ENCODE data around the gene PLCB1. TPM values are rescaled to one million over a fixed set of nuclear protein-coding genes. Genes with fewer than 3 reads are reported as not detected.

Gene PLCB1
- total and polyA plus RNA-seq, 4 donors: 1.6 to 43.8 (median 6.1) TPM

GRCh38 chr20:8361006-8361652 lies 229.1 kb downstream of the PLCB1 start:
- H3K27ac ChIP-seq (ENCODE audit: low read depth in 1 of 2, low read length in 1 of 2): no peak overlapping the region

GRCh38 chr20:8361779-8362178 lies 229.7 kb downstream of the PLCB1 start:
- no peaks in the 10 kb centered on the region for H3K27me3 ChIP-seq (ENCODE audit: control insufficient read depth in 3 of 3, insufficient read depth in 3 of 3, low read length in 2 of 3)
- no peak overlapping the region for H3K4me3 ChIP-seq
- DNase-seq (no peak), ATAC-seq (ENCODE audit: insufficient read depth, low FRiP score) (no peak)
- H3K4me1 ChIP-seq (ENCODE audit: control insufficient read depth in 5 of 5, insufficient read depth in 5 of 5, low read length in 5 of 5): no peaks in the 10 kb centered on the region
- no peak overlapping the region for H3K9ac ChIP-seq (ENCODE audit: insufficient read depth in 1 of 2, low read length in 2 of 2)
- no peaks in the 10 kb centered on the region for H3K36me3 ChIP-seq (ENCODE audit: control insufficient read depth in 4 of 4, insufficient read depth in 4 of 4, low read length in 4 of 4)
- H3K27ac ChIP-seq (ENCODE audit: low read depth in 1 of 2, low read length in 1 of 2): no peak overlapping the region
- no peak for TF ChIP-seq CTCF (IDR thresholded peaks at IDR 0.05; ENCODE audit: control extremely low read depth, extremely low read depth)
- H3K9me3 ChIP-seq (ENCODE audit: control insufficient read depth in 4 of 4, insufficient read depth in 3 of 4, low read length in 3 of 4): no peaks in the 10 kb centered on the region

More at GRCh38 chr20:8361006-8361652, 229.1 kb downstream of the PLCB1 start:
- WGBS, 2 donors: 53 to 68% methylated on average over 5 of the region's 5 CpGs
- peak; percentile 27 for ATAC-seq (ENCODE audit: insufficient read depth, low FRiP score)
- Histone ChIP-seq H3K9ac (ENCODE audit: insufficient read depth in 1 of 2, low read length in 2 of 2) (no peak overlapping the region), H3K9me3 (ENCODE audit: control insufficient read depth in 4 of 4, insufficient read depth in 3 of 4, low read length in 3 of 4) (no peaks in the 10 kb centered on the region), H3K36me3 (ENCODE audit: control insufficient read depth in 4 of 4, insufficient read depth in 4 of 4, low read length in 4 of 4) (no peaks in the 10 kb centered on the region), H3K4me3 (no peak overlapping the region), H3K4me1 (ENCODE audit: control insufficient read depth in 5 of 5, insufficient read depth in 5 of 5, low read length in 5 of 5) (no peaks in the 10 kb centered on the region), H3K27me3 (ENCODE audit: control insufficient read depth in 3 of 3, insufficient read depth in 3 of 3, low read length in 2 of 3) (no peaks in the 10 kb centered on the region)
- TF ChIP-seq CTCF (IDR thresholded peaks at IDR 0.05; ENCODE audit: control extremely low read depth, extremely low read depth): no peak
- no peak for DNase-seq

GRCh38 chr20:8362457-8362856 lies 230.4 kb downstream of the PLCB1 start:
- 53 to 55% methylated on average over 3 of the region's 3 CpGs for WGBS, 2 donors
- no peaks in the 10 kb centered on the region for H3K4me1 ChIP-seq (ENCODE audit: control insufficient read depth in 5 of 5, insufficient read depth in 5 of 5, low read length in 5 of 5)
- no peak overlapping the region for H3K27ac ChIP-seq (ENCODE audit: low read depth in 1 of 2, low read length in 1 of 2)
- H3K27me3 ChIP-seq (ENCODE audit: control insufficient read depth in 3 of 3, insufficient read depth in 3 of 3, low read length in 2 of 3): no peaks in the 10 kb centered on the region
- no peak for TF ChIP-seq CTCF (IDR thresholded peaks at IDR 0.05; ENCODE audit: control extremely low read depth, extremely low read depth)
- H3K9ac ChIP-seq (ENCODE audit: insufficient read depth in 1 of 2, low read length in 2 of 2): no peak overlapping the region
- DNase-seq (no peak), ATAC-seq (ENCODE audit: insufficient read depth, low FRiP score) (no peak)
- no peak overlapping the region for H3K4me3 ChIP-seq
- no peaks in the 10 kb centered on the region for H3K36me3 ChIP-seq (ENCODE audit: control insufficient read depth in 4 of 4, insufficient read depth in 4 of 4, low read length in 4 of 4)
- H3K9me3 ChIP-seq (ENCODE audit: control insufficient read depth in 4 of 4, insufficient read depth in 3 of 4, low read length in 3 of 4): no peaks in the 10 kb centered on the region
